NK-92 treated with Interleukin-12 subunit alpha and Interleukin-12 subunit beta, amount 100 ng/mL, for 24 hours (cell line): ENCODE data around the gene OR6C68.
"Not testable (repeated sequence)": the region's sequence is repeated elsewhere in the genome, so short reads cannot be mapped to it uniquely, and the experiment has no call there.

Experiments used
- DNase-seq: peaks from one replicate; lab custom pipeline; 2025; lab: John Stamatoyannopoulos, UW

The OR6C68 gene

DNA sequence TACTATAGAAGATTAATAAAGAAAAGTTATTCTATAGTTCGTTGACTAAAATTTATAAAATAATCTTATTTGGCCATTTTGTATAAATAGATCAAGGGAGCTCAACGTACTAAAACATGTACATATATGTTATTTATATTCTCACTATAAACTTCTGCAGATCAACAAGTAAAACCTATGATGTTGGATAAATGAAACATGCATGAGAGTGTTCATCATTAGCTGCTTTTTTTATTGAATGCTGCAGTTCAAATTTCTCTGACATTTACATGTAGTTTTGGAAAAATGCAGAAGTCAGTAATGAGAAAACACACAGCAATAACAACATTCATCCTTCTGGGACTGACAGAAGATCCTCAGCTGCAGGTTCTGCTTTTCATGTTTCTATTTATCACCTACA lies at the start of gene OR6C68:
Gene OR6C68 (plus strand): TSS at position 301 of the 400 bp plus-strand sequence. CDS start 0 bp downstream, at position 301.
- no peak for DNase-seq

DNA sequence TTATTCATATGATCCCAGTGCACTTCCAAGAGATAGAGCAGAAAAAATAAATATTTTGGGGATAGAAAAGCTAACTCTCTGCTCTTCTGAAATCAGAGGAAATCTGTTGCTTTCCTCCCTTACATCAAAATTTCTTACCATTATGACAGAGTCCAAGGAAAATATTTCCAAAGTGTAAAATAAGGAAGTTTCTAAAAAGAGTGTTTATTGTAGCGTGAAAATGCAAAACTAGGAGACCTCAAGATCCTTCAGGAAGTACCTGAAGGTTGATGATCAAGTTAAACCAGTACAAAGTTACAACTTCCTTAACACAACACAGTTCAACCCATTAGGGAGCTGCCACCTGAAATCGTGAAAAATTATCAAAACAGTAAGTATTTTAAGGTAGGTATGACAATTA lies 48.4 kb upstream of the OR6C68 start, which contains the start of gene OR6C2:
Gene OR6C2 (plus strand): TSS at position 301 of the 400 bp plus-strand sequence. CDS start 8,138 bp downstream, outside the sequence.
- DNase-seq = no peak

DNA sequence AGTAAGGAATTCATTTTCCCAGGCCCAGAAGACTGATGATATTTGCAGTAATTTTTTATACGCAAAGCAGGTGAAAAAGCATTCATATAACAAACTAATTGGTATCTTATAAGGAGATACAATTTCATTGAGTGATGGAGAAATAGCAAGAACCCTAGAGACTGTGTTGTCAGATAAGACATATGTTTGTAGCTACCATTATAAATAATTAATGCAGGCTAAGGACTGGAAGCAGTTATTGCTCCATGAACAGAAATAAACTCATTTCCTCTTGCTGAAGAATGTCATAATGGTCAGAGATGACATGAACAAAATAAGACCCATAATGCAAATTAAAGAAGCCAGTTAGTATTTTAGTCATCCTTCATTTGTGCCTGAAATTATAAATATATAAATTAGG lies 46.8 kb upstream of the OR6C68 start:
- DNase-seq = no peak

DNA sequence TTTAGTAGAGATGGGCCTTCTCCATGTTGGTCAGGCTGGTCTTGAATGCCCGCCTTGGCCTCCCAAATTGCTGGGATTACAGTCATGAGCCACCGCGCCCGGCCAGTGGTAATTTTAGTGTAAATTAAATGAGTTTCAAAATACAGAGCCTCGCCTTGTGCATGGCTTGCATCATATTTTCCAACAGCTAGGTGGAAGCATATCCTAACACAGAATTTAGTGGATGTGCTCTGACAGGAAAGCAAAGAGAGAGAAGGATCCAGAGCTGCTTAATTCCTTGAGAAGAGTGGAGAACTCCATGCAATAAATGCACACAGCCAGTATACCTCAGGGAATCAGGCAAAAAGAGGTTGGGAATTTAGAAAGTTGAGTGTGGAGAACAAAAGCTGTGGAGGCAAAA lies 45.9 kb upstream of the OR6C68 start:
- DNase-seq = no peak

DNA sequence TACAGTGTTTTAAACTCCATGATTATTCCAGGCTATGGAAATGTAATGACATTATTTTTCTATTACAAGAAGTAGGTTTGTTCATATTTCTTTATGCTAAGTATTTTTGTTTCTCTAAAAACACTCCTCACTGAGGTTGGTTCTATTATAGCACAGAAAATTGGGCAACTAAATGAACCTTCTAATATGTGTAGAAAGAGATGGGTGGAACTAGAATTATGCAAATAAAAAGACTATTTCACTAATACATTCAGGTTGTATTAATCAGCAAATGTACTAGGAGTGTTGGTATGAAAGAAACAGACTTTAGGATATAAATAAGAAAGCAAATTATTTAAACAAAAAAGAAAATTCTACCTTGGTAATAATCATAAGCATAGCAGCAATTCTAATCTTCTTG lies 43.4 kb upstream of the OR6C68 start:
- no peak for DNase-seq

DNA sequence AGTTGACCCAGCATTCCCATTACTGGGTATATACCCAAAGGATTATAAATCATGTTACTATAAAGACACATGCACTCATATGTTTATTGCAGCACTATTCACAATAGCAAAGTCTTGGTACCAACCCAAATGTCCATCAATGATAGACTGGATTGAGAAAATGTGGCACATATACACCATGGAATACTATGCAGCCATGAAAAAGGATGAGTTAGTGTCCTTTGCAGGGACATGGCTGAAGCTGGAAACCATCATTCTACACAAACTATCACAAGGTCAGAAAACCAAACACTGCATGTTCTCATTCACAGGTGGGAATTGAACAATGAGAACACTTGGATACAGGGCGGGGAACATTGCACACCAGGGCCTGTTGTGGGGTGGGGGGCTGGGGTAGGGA lies 27.3 kb upstream of the OR6C68 start:
- DNase-seq = not testable (repeated sequence)

DNA sequence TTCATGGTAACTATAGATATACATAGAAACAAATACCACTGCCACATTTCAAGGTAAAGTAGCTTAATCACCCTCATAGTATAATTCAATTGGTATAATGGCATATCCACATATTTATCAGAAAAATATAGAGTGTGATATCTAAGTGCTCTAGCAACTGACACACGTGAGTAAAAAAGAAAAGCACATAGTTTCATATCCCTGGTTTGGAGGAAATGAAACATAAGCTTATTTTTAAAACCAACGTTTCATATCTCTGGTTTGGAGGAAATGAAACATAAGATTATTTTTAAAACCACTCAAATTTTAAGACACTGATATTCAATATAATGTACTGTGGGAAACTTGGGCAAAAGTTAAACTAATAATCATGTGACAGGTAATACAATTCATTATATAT lies 24.3 kb upstream of the OR6C68 start:
- no peak for DNase-seq

DNA sequence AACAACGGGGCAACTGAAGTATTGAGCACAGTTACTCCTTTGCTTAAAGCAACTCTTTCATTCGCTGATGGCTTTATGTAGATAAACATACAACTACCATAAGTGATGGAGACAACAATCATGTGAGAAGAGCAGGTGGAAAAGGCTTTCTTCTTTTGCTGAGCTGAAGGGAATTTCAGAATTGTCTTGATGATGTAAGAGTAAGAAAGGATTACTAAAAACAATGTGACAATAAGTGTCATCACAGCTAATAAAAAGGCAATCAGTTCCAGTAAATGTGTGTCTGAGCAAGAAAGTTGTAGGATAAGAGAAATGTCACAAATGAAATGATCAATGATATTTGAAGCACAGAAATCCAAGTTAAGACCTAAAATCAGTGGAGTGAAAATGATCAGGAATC lies 22.9 kb upstream of the OR6C68 start:
- no peak for DNase-seq

DNA sequence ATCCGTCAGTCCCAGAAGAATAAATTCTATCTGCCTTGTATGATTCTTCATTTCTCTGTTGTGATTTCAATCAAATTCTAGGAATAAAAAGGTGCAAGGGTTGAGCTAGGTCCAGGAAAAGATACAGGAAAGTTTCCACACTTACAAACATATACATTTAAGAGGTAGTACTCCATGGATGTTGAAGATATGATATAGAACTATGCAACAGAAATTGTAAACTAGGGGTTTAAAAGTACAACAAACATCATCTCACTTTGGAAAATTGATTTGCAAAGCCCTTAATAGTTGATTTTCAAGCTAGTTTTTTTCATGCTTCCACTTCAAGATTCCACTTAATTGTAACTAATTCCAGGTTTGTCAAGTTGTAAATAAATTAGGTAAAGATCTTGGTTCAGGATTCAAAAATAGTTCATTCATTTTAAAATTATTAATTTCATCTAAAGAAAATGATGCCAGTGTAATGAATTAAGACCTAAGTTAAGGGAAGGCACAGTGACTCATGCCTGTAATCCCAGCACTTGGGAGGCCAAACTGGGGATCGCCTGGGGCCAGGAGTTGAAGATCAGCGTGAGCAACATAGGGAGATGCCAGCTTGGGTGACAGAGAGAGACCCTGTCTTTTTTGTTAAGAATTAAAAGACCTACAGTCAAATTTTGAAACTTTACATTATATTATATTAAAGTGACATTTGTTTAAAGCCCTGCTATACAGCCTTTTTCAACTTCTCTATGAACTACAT lies 21.9 kb upstream of the OR6C68 start, which contains the start of gene OR6C70:
Gene OR6C70 (minus strand): TSS at position 51 of the 742 bp plus-strand sequence. CDS start 0 bp downstream, at position 51.
- DNase-seq = no peak

DNA sequence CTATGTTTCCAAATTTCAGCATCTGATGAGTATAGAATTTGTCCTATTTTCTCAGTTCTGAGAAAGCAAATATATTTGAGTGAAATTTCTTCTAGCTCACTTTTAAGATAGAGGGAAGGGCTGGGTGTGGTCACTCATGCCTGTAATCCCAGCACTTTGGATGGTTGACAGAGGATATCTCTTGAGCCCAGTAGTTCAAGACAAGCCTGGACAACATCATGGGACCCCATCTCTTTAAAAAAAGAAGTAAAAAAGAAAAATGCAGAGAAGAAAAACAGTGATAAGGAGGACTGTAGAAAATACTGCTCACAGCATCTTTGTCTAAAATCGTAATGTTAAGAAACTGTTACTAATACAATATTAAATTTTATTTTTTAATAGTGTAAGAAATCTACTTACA lies 19.9 kb upstream of the OR6C68 start:
- DNase-seq = no peak

DNA sequence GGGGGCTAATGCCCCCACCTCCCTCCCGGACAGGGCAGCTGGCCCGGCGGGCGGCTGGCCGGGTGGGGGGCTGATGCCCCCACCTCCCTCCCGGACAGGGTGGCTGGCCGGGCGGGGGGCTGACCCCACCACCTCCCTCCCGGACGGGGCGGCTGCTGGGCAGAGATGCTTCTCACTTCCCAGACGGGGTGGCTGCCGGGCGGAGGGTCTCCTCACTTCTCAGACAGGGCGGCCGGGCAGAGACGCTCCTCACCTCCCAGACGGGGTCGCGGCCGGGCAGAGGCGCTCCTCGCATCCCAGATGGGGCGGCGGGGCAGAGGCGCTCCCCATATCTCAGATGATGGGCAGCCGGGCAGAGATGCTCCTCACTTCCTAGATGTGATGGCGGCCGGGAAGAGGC lies 13.0 kb upstream of the OR6C68 start:
- DNase-seq = not testable (repeated sequence)

DNA sequence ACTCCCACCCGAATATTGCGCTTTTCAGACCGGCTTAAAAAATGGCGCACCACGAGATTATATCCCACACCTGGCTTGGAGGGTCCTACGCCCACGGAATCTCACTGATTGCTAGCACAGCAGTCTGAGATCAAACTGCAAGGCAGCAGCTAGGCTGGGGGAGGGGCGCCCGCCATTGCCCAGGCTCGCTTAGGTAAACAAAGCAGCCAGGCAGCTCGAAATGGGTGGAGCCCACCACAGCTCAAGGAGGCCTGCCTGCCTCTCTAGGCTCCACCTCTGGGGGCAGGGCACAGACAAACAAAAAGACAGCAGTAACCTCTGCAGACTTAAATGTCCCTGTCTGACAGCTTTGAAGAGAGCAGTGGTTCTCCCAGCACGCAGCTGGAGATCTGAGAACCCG lies 7.9 kb upstream of the OR6C68 start:
- not testable (repeated sequence) for DNase-seq

DNA sequence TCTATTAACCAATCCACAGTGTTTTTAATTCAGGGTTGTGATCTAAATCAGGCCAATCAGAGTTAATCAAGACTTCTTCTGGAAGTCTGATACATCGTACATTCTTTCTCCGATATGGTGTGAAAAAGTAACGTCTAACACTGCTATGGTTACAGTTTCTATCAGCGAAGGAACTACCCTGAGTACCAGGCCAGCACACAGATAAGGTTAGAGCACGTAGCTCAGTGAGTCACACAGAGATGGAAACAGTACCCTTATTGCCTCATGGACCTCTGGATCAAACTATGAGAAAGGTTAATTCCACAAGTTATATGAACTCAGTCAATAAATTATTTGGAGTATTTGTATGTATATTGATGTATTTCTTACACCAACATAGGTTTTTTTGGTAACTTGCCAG lies 3.3 kb downstream of the OR6C68 start:
- DNase-seq = no peak

DNA sequence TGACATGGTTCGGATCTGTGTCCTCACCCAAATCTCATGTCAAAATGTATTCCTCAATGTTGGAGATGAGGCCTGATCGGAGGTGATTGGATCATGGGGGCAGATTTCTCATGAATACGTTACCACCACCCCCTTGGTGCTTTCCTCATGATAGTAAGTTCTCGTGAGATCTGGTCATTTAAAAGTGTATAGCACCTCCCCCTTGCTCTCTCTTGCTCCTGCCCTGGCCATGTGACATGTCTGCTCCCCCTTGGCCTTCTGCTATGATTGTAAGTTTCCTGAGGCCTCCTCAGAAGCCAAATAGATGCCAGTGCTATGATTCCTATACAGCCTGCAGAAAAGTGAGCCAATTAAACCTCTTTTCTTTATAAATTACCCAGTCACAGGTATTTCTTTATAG lies 7.1 kb downstream of the OR6C68 start:
- DNase-seq = no peak

DNA sequence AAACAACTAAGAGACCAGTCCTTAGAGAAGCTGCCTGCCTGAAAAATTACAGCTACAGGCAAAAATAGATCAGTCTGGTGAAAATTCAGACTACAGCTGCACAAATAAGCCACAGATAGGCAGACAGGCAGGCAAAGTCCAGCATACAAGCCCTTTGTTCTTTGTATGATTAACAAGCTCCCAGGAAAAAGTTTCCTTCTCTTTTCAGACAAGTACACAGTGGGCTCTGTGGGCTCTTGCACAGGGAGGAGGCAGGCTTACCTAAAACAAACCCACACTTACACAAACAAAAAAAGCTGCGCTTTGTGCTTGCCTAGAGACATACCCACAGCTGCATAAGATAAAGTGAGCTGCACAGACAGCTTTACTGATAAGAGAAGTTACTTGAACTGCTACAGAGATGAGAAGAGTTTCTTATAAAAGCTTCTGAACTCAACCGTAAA lies 7.7 kb downstream of the OR6C68 start:
- DNase-seq = no peak

DNA sequence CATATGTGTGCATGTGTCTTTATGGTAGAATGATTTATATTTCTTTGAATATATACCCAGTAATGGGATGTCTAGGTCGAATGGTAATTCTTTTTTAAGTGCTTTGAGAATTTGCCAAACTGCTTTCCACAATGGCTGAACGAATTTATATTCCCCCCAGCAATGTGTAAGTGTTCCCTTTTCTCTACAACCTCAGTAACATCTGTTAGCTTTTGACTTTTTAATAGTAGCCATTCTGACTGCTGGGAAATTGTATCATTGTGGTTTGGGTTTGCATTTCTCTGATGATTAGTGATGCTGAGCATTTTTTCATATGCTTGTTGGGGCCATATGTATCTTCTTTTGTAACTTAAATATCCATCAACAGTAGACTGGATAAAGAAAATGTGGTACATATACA lies 9.4 kb downstream of the OR6C68 start:
- DNase-seq = no peak

DNA sequence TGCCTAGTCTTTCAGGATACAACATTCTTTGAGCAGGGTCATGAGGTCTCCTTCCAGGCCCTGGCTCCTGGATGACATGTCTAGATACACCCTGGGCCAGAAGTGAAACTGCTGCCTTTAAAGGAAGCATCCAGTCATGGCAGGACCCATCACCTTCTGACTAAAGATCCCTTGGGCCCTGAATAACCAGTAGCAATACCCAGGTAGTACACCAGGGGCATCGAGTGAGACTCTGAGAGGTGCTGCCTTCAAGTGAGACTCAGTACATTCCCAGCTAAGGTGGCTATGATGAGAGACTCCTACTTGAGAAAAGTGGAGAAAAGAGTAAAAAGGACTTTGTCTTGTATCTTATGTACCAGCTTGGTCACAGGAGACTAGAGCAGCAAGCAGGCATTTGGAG lies 23.5 kb downstream of the OR6C68 start:
- DNase-seq = no peak

DNA sequence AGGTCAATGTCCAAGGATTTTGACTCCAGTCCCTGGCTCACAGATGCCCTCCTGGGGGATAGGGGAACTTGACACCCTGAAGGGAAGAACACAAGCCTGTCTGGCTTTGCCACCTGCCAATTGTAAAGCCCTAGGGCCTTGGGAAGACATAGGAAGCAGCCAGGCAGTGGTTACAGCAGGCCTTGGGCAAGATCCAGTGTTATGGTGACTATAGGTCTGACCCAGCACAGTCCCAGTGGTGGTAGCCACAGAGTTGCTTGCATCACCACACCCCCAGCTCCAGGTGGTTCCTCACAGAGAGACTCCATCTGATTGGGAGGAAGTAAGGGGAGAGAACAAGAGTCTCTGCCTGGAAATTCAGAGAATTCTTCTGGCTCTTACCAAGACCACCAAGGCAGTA lies 24.2 kb downstream of the OR6C68 start:
- no peak for DNase-seq
